UCSD-AML1 (cell line): ENCODE data around the gene CST3.
A peak's percentile ranks its signal among the peaks of the same experiment; 100 is the strongest.
"Not testable (repeated sequence)": the region's sequence is repeated elsewhere in the genome, so short reads cannot be mapped to it uniquely, and the experiment has no call there.

ENCODE experiments used
- DNase-seq: peaks from one replicate; lab custom pipeline; 2025; ENCODE audit not compliant: unreplicated experiment; lab: John Stamatoyannopoulos, UW

The CST3 gene

GRCh38 chr20:23662276-23662870 is 24.6 kb upstream of the CST3 start:
- no peak for DNase-seq

GRCh38 chr20:23661002-23661429 is 23.3 kb upstream of the CST3 start:
- no peak for DNase-seq

- DNase-seq, result no peak
Measured at GRCh38 chr20:23659989-23660837, 22.5 kb upstream of the CST3 start.

- DNase-seq, result not testable (repeated sequence)
Measured at GRCh38 chr20:23659610-23659988, 21.8 kb upstream of the CST3 start.

GRCh38 chr20:23658989-23659609 is 21.3 kb upstream of the CST3 start:
- no peak for DNase-seq

GRCh38 chr20:23658336-23658735 is 20.6 kb upstream of the CST3 start:
- no peak for DNase-seq

GRCh38 chr20:23657202-23657601 is 19.4 kb upstream of the CST3 start:
- no peak for DNase-seq

- no peak for DNase-seq
Measured at GRCh38 chr20:23656372-23656771, 18.6 kb upstream of the CST3 start.

GRCh38 chr20:23655491-23656211 is 17.9 kb upstream of the CST3 start:
- DNase-seq, result peak; percentile 71

GRCh38 chr20:23654717-23655116 is 17.0 kb upstream of the CST3 start:
- DNase-seq, result no peak

GRCh38 chr20:23654000-23654399 is 16.2 kb upstream of the CST3 start:
- no peak for DNase-seq

GRCh38 chr20:23653400-23653938 is 15.7 kb upstream of the CST3 start:
- no peak for DNase-seq

GRCh38 chr20:23652926-23653325 is 15.2 kb upstream of the CST3 start:
- DNase-seq, result no peak

- no peak for DNase-seq
Measured at GRCh38 chr20:23652371-23652770, 14.6 kb upstream of the CST3 start.

- DNase-seq, result no peak
Measured at GRCh38 chr20:23651117-23651516, 13.4 kb upstream of the CST3 start.

- no peak for DNase-seq
Measured at GRCh38 chr20:23649830-23650417, 12.2 kb upstream of the CST3 start.

GRCh38 chr20:23649242-23649641 is 11.5 kb upstream of the CST3 start:
- DNase-seq, result no peak

GRCh38 chr20:23647346-23647745 is 9.6 kb upstream of the CST3 start:
- DNase-seq, result no peak

GRCh38 chr20:23646106-23646873 is 8.5 kb upstream of the CST3 start:
- no peak for DNase-seq

- no peak for DNase-seq
Measured at GRCh38 chr20:23645575-23645974, 7.8 kb upstream of the CST3 start.
